Mesenchymal stem cell (in vitro differentiated cells and primary cell): ENCODE results near the gene GADD45G.

Experiments
- DNase-seq: peaks from one replicate; pipeline ENCODE4 v3.0.0-alpha.2; 2013
- H2AFZ ChIP-seq: one replicate; pipeline ENCODE4 v1.6.1; 2013; ENCODE audit warnings: low read depth, mild to moderate bottlenecking, control low read depth, inconsistent platforms, low read length, moderate library complexity
- H2AK5ac ChIP-seq: 2 replicates; pipeline ENCODE4 v1.6.1; 2013; ENCODE audit warnings: low read length, moderate library complexity, mild to moderate bottlenecking, inconsistent platforms; ENCODE audit not compliant: severe bottlenecking
- H2BK120ac ChIP-seq: one replicate; pipeline ENCODE4 v1.6.1; 2013; ENCODE audit warnings: low read depth, mild to moderate bottlenecking, inconsistent platforms, low read length, moderate library complexity
- H2BK12ac ChIP-seq, 2 experiments: one replicate each; pipeline ENCODE4 v1.6.1; 2013; ENCODE audit warnings: inconsistent platforms in 2 of 2, low read length in 2 of 2, mild to moderate bottlenecking in 2 of 2, moderate library complexity in 2 of 2, control low read depth in 1 of 2
- H2BK15ac ChIP-seq: one replicate; pipeline ENCODE4 v1.6.1; 2013; ENCODE audit warnings: mild to moderate bottlenecking, low read depth, inconsistent platforms; ENCODE audit not compliant: poor library complexity, severe bottlenecking
- H2BK5ac ChIP-seq: 2 replicates; pipeline ENCODE4 v1.6.1; 2013; ENCODE audit warnings: low read depth, mild to moderate bottlenecking, low read length, control low read depth, inconsistent platforms; ENCODE audit not compliant: poor library complexity, severe bottlenecking
- H3K14ac ChIP-seq, 2 experiments: one replicate each; pipeline ENCODE4 v1.6.1; 2013; ENCODE audit warnings: inconsistent platforms in 2 of 2, low read length in 2 of 2, control low read depth in 1 of 2, mild to moderate bottlenecking in 1 of 2, moderate library complexity in 1 of 2
- H3K18ac ChIP-seq, 2 experiments: one replicate each; pipeline ENCODE4 v1.6.1; 2013; ENCODE audit warnings: inconsistent platforms in 2 of 2, low read length in 2 of 2, control low read depth in 1 of 2, low read depth in 1 of 2, mild to moderate bottlenecking in 1 of 2
- H3K23ac ChIP-seq, 2 experiments: one replicate each; pipeline ENCODE4 v1.6.1; 2013; ENCODE audit warnings: inconsistent platforms in 2 of 2, low read length in 2 of 2, mild to moderate bottlenecking in 2 of 2, moderate library complexity in 2 of 2, control low read depth in 1 of 2
- H3K27ac ChIP-seq: 2 replicates; pipeline ENCODE4 v1.5.1; 2013; ENCODE audit warnings: mild to moderate bottlenecking, moderate library complexity, low read length, control low read depth, inconsistent platforms; ENCODE audit not compliant: poor library complexity, severe bottlenecking
- H3K27me3 ChIP-seq, 2 experiments: 2 replicates each; pipeline versions ENCODE4 v1.6.1 to v1.7.0; 2013; ENCODE audit warnings: low read length in 2 of 2, mild to moderate bottlenecking in 2 of 2, moderate library complexity in 2 of 2, control low read depth in 1 of 2, inconsistent platforms in 1 of 2; ENCODE audit not compliant: control insufficient read depth in 1 of 2, insufficient read depth in 1 of 2
- H3K36me3 ChIP-seq, 2 experiments: 2 replicates each; pipeline versions ENCODE4 v1.6.1 to v1.7.0; 2013; ENCODE audit warnings: low read length in 2 of 2, control low read depth in 1 of 2, inconsistent platforms in 1 of 2, low read depth in 1 of 2, mild to moderate bottlenecking in 1 of 2; ENCODE audit not compliant: insufficient read depth in 2 of 2, control insufficient read depth in 1 of 2
- H3K4ac ChIP-seq, 2 experiments: one replicate each; pipeline ENCODE4 v1.6.1; 2013; ENCODE audit warnings: inconsistent platforms in 2 of 2, low read length in 2 of 2, mild to moderate bottlenecking in 2 of 2, moderate library complexity in 2 of 2, control low read depth in 1 of 2, low read depth in 1 of 2
- H3K4me1 ChIP-seq: 2 replicates; pipeline ENCODE4 v1.6.1; 2013; ENCODE audit warnings: low read depth, low read length, control low read depth; ENCODE audit not compliant: control insufficient read depth, insufficient read depth
- H3K4me2 ChIP-seq: 2 replicates; pipeline ENCODE4 v1.6.1; 2013; ENCODE audit warnings: low read length, mild to moderate bottlenecking, inconsistent platforms; ENCODE audit not compliant: poor library complexity, severe bottlenecking
- H3K4me3 ChIP-seq, 2 experiments: 2 replicates each; pipeline versions ENCODE4 v1.5.1 to v1.7.0; 2013; ENCODE audit warnings: low read length in 2 of 2, mild to moderate bottlenecking in 2 of 2, control low read depth in 1 of 2, low read depth in 1 of 2; ENCODE audit not compliant: insufficient read depth in 1 of 2
- H3K79me1 ChIP-seq: replicated peaks from 2 replicates; pipeline ENCODE4 v1.6.1; 2013; ENCODE audit warnings: mild to moderate bottlenecking, control low read depth, low read length, inconsistent platforms; ENCODE audit not compliant: poor library complexity, severe bottlenecking
- H3K9ac ChIP-seq: 2 replicates; pipeline ENCODE4 v1.7.0; 2013; ENCODE audit warnings: mild to moderate bottlenecking, low read length, moderate library complexity
- H3K9me3 ChIP-seq: 2 replicates; pipeline ENCODE4 v1.7.0; 2013; ENCODE audit warnings: mild to moderate bottlenecking, low read length; ENCODE audit not compliant: control insufficient read depth
- H4K8ac ChIP-seq: one replicate; pipeline ENCODE4 v1.6.1; 2013; ENCODE audit warnings: inconsistent platforms, mild to moderate bottlenecking, low read length, moderate library complexity
- H4K91ac ChIP-seq: one replicate; pipeline ENCODE4 v1.6.1; 2013; ENCODE audit warnings: mild to moderate bottlenecking, low read length, inconsistent platforms
- WGBS: methylation state at CpG from one replicate; pipeline ENCODE4 v1.1.7; 2013; ENCODE audit warnings: mixed read lengths; 5-methylcytosine and 5-hydroxymethylcytosine counted together

GADD45G gene

GRCh38 chr9:89639367-89639795 is 34.6 kb downstream of the GADD45G start:
- DNase-seq = no peak
- H3K23ac ChIP-seq = no peak overlapping the region
- no peaks in the 10 kb centered on the region for H3K36me3 ChIP-seq
- H3K18ac ChIP-seq = no peak overlapping the region
- peaks cover 25 to 37% of the 10 kb centered on the region in 2 experiments for H3K27me3 ChIP-seq
- H3K4me1 ChIP-seq = peaks cover 11% of the 10 kb centered on the region
- WGBS = 90% methylated on average over 13 of the region's 13 CpGs
- H3K14ac ChIP-seq = no peak overlapping the region
- H2BK15ac ChIP-seq = no peak overlapping the region
- no peaks in the 10 kb centered on the region for H3K9me3 ChIP-seq
- H2AFZ ChIP-seq = no peak overlapping the region
- H2BK120ac ChIP-seq = no peak overlapping the region
- no peak overlapping the region for H2AK5ac ChIP-seq
- no peak overlapping the region for H4K91ac ChIP-seq
- H3K4ac ChIP-seq = no peak overlapping the region
- peak overlapping the region; percentile 50 for H3K9ac ChIP-seq
- H3K27ac ChIP-seq = no peak overlapping the region
- H3K79me1 ChIP-seq = no peaks in the 10 kb centered on the region
- peak overlapping the region in 1 of 2 experiments; percentile 19 for H3K4me3 ChIP-seq
- H3K4me2 ChIP-seq = no peak overlapping the region
- H2BK12ac ChIP-seq = no peak overlapping the region
- H2BK5ac ChIP-seq = no peak overlapping the region
- no peak overlapping the region for H4K8ac ChIP-seq

GRCh38 chr9:89639961-89640360 is 35.1 kb downstream of the GADD45G start:
- H2BK12ac ChIP-seq = no peak overlapping the region
- H3K9ac ChIP-seq = peak overlapping the region; percentile 50
- no peak overlapping the region for H3K4me3 ChIP-seq
- peaks cover 1% of the 10 kb centered on the region for H3K9me3 ChIP-seq
- peaks cover 31 to 43% of the 10 kb centered on the region in 2 experiments for H3K27me3 ChIP-seq
- H4K8ac ChIP-seq = no peak overlapping the region
- H3K4me2 ChIP-seq = no peak overlapping the region
- H2AFZ ChIP-seq = no peak overlapping the region
- no peak overlapping the region for H2BK15ac ChIP-seq
- no peaks in the 10 kb centered on the region for H3K79me1 ChIP-seq
- H3K14ac ChIP-seq = no peak overlapping the region
- no peak overlapping the region for H4K91ac ChIP-seq
- peaks cover 11% of the 10 kb centered on the region for H3K4me1 ChIP-seq
- H3K23ac ChIP-seq = no peak overlapping the region
- H3K4ac ChIP-seq = no peak overlapping the region
- no peaks in the 10 kb centered on the region for H3K36me3 ChIP-seq
- 93% methylated on average over 5 of the region's 5 CpGs for WGBS
- H2BK5ac ChIP-seq = no peak overlapping the region
- H2AK5ac ChIP-seq = no peak overlapping the region
- H3K27ac ChIP-seq = no peak overlapping the region
- no peak overlapping the region for H3K18ac ChIP-seq
- H2BK120ac ChIP-seq = no peak overlapping the region
- DNase-seq = no peak

GRCh38 chr9:89640361-89640760 is 35.5 kb downstream of the GADD45G start:
- Histone ChIP-seq H3K9ac (no peak overlapping the region), H3K4me1 (peaks cover 8% of the 10 kb centered on the region), H2AFZ (no peak overlapping the region), H2AK5ac (no peak overlapping the region), H3K27me3 (peaks cover 34 to 45% of the 10 kb centered on the region in 2 experiments), H4K91ac (no peak overlapping the region), H2BK120ac (no peak overlapping the region), H3K14ac (no peak overlapping the region), H4K8ac (no peak overlapping the region), H3K23ac (no peak overlapping the region), H3K4ac (no peak overlapping the region), H2BK15ac (no peak overlapping the region), H3K4me2 (no peak overlapping the region), H2BK12ac (peak overlapping the region in 1 of 2 experiments; percentile 20), H3K36me3 (no peaks in the 10 kb centered on the region), H3K79me1 (no peaks in the 10 kb centered on the region), H2BK5ac (no peak overlapping the region), H3K9me3 (peaks cover 4% of the 10 kb centered on the region), H3K18ac (no peak overlapping the region), H3K4me3 (no peak overlapping the region), H3K27ac (no peak overlapping the region)
- WGBS = 94% methylated on average over 11 of the region's 11 CpGs
- DNase-seq = no peak

GRCh38 chr9:89640801-89641200 is 36.0 kb downstream of the GADD45G start:
- Histone ChIP-seq H2BK12ac (no peak overlapping the region), H3K27ac (no peak overlapping the region), H3K4ac (no peak overlapping the region), H2AFZ (no peak overlapping the region), H3K27me3 (peaks cover 34 to 45% of the 10 kb centered on the region in 2 experiments), H2BK5ac (no peak overlapping the region), H3K4me2 (no peak overlapping the region), H3K4me1 (peaks cover 5% of the 10 kb centered on the region), H3K23ac (no peak overlapping the region), H2BK120ac (no peak overlapping the region), H3K14ac (no peak overlapping the region), H4K91ac (no peak overlapping the region), H3K18ac (no peak overlapping the region), H2AK5ac (no peak overlapping the region), H3K9ac (no peak overlapping the region), H3K9me3 (peaks cover 4% of the 10 kb centered on the region), H3K79me1 (no peaks in the 10 kb centered on the region), H3K36me3 (no peaks in the 10 kb centered on the region), H4K8ac (no peak overlapping the region), H2BK15ac (no peak overlapping the region), H3K4me3 (no peak overlapping the region)
- 91% methylated on average over 8 of the region's 8 CpGs for WGBS
- DNase-seq = no peak
